Fibroblast of skin of right quadriceps (primary cell): Measurements from ENCODE around the gene MKI67.

Experiments
- DNase-seq: peaks from one replicate; pipeline ENCODE4 v3.0.0-alpha.2; 2013

The MKI67 gene

DNA sequence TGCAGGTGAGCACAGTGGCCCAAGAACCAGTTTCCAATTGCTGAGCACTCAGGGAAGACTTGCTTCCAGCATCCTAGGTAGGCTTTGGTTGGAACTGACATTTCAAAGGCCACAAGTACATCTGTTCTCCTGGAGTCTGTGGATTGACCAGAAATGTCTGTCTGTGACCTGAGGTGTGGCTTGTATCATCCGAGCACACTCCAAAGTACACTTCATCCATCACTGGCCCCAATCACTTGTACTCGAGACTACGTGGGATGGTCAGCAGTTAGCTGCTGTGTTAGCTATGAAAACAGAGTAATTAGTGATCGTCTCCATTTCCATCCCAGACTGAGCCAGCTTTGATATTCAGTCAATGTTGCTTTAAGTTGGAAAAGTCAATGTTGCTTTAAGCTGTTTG lies 45.0 kb downstream of the MKI67 start:
- DNase-seq = no peak

DNA sequence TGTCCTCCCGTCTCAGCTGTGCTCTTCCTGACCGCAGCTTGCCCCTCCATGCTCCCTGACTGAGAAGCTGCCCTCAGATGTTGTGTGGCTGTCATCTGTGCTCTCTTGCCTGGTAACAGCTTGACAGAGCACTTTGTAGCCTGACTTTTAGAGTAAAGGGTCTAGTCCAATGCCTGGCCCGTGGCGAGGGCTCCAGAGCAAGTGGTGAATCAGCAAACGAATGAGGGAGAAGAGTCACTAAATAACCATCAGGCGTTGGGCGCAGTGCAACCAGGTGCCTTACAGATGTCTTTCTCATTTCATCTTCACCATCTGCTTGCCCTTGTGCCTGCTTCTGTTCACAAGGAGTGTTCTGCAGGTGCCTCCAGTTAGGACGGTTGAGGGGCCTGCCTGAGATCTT lies 45.6 kb downstream of the MKI67 start:
- no peak for DNase-seq

- no peak for DNase-seq
These were observed 46.0 kb downstream of the MKI67 start for GRCh38 chr10:128080231-128080630.

- DNase-seq = peak; percentile 39
These were observed 47.9 kb downstream of the MKI67 start for GRCh38 chr10:128078136-128078969.

DNA sequence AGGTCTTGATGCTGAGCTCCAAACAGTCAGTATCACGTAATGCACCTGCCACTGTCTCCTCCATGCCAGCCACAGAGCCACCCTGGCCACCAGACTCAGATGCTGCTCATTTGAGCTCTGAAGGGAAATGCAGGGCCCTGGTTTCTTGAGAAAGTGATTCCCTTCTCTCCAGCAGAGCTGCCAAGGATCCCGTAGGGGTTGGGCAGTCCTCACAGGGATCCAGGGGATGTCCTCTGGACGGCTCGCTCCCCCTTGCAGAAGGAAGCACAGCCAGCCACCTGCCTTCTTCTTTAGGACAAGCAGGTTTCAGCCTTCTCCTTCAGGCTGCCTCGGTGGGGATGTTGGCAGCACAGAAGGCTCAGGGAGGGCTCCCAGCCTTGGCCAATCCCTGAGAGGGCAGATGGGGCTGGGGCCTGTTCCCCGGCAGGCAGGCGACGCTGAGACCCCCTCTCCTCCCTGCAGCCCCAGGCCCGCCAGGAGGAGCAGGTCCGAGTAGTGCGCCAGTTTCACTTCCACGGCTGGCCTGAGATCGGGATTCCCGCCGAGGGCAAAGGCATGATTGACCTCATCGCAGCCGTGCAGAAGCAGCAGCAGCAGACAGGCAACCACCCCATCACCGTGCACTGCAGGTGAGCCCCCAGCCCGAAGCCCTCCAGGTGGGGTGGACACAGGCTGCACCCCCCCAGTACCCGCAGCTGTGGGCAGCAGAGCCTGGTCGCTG lies 48.9 kb downstream of the MKI67 start:
- DNase-seq = no peak

GRCh38 chr10:128074589-128074988 lies 51.6 kb downstream of the MKI67 start:
- no peak for DNase-seq

- DNase-seq = no peak
These were observed 52.3 kb downstream of the MKI67 start for GRCh38 chr10:128073890-128074289.

DNA sequence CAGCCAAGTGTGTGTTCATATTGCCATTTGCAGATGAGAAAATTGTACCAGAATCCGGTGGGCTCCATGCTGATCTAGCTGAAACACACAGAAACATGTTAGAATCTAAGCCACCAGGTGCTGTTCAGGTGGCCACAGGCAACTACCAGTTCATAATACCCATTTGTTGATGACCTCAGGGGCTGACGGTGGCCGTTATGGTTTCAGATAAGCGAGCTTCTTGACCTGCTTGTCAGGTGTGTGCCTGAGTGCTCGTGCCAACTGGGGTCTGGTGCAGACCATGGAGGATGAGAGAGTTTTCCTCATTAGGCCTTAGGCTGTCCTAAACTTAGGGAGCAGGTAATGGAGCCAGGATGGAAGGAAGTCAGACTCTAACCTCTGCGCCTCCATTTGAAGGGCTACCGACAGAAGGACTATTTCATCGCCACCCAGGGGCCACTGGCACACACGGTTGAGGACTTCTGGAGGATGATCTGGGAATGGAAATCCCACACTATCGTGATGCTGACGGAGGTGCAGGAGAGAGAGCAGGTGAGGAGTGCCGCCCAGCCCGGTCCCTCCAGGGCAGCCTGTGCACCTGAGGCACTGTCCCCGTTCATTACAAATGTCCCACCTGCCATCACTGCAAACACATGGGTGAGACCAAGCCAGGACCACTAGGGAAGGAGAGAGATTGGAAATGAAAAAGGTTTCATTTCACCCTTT lies 53.1 kb downstream of the MKI67 start:
- no peak for DNase-seq

DNA sequence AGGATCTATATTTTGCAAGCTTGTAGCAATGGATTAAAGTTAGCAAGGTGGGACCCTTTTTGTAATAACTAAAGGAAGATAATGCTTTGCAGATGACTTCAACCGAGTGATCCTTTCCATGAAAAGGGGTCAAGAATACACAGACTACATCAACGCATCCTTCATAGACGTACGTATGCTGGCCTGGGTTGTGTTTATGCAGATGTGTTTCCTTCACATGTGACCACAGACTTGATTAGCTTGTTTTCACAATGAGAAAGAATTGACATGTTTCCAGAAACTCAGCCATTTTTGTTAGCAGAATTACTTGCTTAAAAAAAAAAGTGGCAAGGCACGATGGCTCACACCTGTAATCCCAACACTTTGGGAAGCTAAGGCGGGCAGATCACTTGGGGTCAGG lies 54.2 kb downstream of the MKI67 start:
- no peak for DNase-seq

DNA sequence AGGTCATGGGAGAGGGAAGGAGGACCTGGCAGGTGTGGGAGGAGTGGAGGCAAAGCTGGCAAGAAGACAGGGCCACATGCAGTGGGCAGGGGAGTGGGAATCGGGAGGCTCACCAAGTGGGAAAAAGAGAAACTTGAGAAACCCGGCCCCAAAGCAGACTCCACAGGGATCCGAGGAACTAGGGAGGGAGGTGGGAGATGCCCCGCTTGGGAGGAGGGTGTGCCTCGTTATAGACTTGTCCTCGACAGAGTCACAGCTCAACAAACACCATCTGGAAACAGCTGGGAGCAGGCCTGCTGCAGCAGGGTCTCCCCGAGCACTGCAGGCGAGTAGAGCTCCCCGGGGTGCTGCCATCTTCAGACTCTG lies 54.8 kb downstream of the MKI67 start:
- no peak for DNase-seq

DNA sequence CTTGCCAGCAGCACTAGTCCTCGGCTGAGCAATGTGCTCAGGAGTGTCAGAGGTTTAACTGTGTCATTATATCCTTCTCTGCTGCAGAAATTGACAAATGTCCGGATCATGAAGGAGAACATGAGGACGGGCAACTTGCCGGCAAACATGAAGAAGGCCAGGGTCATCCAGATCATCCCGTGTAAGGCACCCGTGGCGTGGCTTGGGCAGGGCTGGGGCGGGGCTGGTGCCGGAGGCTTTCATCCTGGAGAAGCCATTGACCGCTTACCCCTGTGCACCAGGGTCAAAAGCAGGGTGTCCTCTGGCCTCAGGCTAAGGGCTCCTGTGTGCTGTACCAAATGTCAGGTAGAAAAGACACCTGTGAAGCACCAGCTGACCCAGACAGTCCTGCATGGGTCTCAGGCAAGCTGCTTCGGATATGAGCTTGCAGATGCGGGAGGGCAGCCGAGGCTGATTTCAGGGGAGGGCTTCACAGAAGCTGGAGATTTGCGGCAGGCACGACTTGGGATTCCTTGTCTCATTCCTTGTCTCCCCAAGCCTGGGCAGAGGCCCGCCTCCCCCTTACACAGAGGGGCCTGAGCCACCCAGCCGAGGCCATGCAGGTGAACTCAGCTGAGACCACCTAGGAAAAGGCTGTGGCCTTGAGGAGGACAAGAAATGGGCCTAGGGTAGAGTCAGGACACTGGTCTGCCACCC lies 55.4 kb downstream of the MKI67 start:
- no peak for DNase-seq

DNA sequence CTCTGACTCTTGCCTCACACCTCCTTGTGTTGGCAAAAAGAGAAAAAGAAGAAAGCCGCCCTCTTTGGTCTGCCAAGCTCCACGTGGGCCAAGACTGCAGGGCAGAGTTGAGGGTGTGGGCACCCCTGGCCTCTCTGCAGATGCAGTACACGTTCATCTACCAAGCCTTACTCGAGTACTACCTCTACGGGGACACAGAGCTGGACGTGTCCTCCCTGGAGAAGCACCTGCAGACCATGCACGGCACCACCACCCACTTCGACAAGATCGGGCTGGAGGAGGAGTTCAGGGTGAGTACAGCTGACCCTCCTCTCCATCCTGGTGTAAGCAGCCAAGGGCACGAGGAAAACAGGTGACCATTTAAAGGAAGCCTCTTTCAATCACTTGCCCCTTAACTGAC lies 56.1 kb downstream of the MKI67 start:
- DNase-seq = no peak

- DNase-seq = peak; percentile 59
These were observed 56.7 kb downstream of the MKI67 start for GRCh38 chr10:128069351-128070051.

- DNase-seq = no peak
These were observed 57.6 kb downstream of the MKI67 start for GRCh38 chr10:128068398-128069285.

DNA sequence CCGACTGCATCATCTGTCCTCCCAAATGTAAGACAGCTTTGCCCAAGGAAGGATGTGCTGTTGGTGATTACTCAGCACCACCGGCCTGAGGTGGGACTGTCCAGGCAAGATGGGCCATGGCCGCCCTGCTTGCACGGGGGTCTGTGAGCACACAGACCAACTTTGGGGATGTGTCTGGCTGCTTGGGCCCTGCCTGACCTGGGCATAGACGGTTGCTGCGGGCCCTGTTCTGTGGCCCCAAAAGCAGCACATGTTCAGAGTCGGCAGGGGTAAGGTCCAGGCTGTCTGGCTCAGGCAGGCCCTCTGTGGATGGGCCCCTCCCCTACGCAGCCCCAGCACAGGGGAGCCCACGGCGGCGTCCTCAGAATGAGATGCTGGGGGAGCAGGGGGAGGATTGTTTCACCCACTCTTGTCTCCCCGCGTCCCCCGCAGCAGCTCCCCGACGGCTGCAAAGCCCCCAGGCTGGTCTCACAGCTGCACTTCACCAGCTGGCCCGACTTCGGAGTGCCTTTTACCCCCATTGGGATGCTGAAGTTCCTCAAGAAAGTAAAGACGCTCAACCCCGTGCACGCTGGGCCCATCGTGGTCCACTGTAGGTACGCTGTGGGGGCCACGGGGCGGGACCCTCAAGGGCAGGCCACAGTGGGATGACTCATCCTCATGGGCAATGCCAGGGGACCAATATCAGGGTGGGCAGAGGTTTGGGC lies 58.4 kb downstream of the MKI67 start:
- DNase-seq = no peak

GRCh38 chr10:128066870-128067382 lies 59.3 kb downstream of the MKI67 start:
- no peak for DNase-seq

DNA sequence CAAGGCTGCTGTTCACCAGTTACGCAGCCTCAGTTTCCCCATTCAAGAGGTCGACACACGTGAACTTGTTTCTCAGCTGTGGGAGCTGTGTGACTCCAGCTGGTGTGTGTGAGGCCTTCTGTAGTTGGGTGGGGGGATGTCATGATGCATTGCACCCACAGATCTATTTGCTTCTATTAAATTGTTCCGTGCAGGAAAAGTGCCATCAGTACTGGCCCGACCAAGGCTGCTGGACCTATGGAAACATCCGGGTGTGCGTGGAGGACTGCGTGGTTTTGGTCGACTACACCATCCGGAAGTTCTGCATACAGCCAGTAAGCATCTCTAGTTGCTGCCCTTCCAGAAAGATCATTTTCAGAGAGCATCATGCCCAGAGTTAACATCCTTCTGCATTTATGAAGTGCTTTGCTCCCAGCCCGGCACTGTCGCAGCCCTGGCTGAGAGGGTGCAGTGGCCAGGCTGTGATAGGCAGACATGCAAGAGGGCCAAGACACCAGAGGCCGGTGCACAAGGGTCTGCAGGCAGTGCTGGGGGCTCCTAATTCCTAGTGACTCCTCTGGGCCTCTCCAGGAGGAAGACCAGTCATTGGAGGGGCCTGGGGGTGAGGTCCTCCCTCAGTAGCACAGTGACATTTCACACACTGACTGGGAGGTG lies 60.2 kb downstream of the MKI67 start:
- no peak for DNase-seq

GRCh38 chr10:128064970-128065580 lies 61.1 kb downstream of the MKI67 start:
- DNase-seq = peak; percentile 13
